ENCODE measurements around the gene TNIP1.

The TNIP1 gene

GRCh38 chr5:151082282-151082902 is 1.6 kb upstream of the TNIP1 start:
- DNase-seq = no peak

DNA sequence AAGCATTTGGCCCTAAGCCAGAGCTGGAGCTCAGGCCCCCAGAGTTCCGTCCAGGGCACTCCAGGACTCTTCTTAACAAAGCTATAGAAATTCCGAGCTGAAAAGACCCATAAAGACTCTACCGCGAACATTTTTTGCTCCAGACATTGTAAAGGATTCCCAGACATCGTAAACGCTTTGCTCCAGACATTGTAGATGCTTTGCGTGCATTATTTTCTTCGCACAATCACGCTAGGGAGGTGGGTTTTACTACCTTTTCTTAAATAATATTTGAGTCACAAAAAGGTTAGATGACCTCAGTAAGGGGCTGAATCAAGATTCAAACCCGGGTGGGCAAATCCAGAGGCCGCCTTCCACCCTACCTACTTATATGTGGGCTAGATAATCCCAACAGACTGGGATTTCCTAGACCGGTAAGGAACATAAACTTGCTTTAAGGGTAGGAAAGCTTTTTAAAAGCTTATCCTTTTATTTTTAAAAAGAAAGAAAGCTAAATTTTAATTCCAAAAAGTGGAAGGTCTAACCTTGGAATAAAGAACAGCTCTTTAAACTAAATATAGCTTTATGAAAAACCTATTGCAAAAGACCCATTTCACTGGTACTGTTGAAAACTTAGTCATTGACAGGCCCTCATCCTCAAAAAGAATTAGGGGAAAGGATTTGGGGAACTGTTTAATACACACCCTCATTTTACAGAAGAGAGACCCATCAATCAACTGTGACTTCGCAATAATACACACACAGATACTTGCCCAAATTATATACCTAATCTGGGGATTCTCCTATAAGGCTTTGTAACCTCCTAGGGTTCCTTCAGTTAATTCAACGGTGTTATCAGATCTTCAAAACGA is 822 bp upstream of the TNIP1 start:
- DNase-seq = no peak

DNA sequence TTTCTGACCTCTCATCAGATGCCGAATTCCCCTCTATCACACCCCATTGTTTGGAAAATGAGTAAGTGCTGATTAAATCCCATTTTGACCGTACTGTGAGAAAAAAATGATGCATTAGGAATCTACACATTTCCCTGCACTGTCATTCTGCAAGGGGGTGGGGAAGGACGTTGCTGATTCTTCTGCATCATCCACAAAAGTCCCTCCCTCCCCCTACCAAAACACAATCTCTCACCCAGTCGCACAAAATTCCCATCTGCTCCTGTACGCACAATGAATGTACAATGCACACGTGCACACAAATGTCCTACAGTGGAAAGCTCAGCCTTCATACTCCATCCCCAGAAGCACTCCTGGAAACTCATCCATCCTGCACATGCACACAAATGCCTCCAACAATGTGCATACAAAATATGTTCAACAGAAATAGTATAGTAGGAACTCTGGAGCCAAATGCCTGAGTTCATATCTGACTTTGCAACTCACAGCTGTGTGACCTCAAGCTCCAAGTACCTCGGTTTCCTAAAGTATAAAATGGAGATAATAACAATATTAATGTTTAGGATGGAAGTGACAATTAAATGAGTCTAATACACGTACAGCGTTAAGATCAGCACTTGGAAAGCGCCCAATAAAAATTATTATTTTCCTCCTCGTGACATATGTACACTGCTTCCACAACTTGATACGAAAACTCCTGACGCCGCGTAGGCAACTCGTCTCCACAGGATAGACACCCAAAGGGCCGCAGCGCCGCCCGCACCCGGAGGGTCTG is 809 bp downstream of the TNIP1 start:
- DNase-seq = peak; percentile 73

DNA sequence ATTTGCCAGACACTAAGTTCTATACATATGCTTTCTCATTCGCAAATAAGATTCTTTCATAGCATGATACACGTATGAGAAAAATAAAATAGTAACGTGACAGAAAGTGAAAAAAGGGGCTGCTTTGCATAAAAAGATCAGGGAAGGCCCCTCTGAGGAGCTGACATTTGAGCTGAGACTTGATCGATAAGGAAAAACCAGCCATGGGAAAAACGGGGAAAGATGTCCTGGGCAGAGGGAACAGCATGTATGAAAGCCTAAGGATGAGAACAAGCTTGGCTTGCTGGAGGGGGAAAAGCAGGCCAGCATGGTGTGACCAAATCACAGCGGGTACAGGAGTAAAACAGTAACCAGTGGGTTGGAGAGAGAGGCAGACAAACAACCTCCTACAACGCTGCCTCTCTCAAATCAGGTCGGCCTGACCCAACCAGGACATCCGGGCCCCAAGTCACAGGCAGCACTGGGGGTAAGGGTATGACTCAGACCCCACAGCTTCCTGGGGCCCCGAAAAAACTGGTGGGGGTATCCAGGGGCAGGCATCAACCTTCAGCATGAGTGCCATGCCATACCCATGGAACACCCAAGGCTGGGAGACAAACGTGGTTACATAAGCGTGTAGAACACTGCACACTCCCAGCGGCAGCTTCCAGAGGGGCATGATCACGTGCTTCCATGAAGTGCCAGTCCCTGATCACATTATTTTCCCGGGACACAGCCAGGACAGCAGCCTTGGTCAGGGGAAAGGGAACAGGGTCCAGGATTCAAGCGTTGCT is 2.2 kb downstream of the TNIP1 start:
- DNase-seq = peak; percentile 94

DNA sequence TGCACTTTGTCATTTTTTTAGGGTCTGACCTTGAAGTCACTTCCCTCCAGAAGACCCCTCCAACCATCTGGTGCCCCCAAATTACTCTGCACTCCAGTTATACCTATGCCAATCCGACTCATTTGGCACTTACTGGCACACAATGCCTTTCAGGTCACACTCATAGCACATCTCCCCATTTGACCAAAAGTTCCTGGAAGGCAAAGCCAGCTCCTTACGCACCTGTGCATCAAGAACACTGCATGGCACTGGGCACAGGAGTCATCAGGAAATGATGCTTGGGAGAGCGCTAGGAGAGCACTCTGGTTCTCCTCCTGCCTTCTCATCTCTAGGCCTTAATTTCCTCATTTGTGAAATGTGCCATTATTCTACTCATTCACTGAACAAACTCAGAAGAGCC is 2.9 kb downstream of the TNIP1 start:
- DNase-seq = peak; percentile 65

DNA sequence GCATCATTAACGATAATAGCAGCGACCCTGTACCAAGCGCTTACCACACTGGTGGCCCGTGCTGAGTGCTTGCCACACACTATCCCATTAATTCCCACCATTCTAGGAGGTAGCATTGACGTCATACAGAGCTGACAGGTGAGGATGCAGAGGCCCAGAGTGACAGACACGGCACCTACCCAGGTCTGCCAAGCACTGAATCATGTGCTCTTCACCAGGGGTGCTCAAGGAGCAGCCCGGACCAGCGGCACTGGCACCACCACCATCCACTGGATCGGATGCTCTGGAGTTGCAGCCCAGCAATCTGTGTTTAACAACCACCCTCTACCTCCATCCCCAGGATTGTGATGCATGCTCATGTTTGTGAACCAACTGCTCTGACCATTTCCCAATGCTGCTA is 3.4 kb downstream of the TNIP1 start:
- DNase-seq = no peak

DNA sequence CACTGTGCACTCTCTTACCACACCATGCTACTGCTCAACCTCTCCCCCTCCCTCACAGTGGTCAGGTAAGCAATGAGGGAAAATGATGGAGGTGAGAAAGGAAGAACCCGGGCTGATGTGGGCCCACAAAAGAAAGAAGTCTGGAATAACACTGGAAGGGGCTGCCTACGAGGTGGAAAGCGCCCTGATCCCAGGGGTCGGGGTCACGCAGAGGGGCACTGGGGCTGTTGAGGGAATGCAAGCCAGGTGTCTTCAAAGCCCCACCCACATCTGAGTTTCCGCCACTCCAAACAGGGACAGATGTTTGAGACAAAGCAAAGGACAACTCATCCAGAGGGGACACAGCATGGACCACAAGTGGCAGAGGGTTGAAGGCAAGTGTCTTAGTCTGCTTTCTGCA is 4.2 kb downstream of the TNIP1 start:
- no peak for DNase-seq

- DNase-seq = no peak
Observed at GRCh38 chr5:151075698-151076331, 5.0 kb downstream of the TNIP1 start.

GRCh38 chr5:151074557-151074956 is 6.3 kb downstream of the TNIP1 start:
- DNase-seq = no peak

DNA sequence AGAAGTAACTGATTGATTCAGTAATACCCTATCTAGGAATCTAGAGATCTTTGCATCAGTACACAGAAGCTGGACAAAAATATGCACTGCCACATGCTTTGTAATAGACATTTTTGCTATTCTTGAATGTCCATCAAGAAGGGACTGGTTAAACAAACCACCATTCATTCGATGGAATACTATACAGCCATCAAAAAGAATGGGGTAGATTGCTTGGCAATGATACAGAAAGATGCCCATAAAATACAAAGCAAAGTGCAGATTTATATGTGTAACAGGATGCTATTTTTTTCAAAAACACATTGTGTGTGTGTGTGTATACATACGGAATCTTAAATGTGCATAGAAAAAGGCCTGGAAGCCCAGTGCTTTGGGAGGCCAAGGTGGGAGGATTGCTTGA is 7.6 kb downstream of the TNIP1 start:
- DNase-seq = no peak

DNA sequence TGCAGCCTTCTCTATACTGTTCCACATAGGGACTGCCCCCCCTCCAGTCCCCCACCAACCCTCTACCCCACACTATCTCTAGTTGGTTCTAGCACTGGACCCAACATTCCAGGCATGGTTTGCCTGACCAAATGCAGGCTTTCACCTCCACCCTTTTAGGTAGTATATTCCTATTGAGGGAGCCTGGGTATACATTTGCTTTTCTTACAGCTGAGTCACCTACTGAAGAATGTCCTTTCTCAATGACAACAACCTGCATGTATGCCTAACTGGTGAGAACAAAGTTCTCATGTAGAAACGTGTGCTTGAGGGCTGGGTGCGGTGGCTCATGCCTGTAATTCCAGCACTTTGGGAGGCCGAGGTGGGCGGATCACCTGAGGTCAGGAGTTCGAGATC is 8.2 kb downstream of the TNIP1 start:
- no peak for DNase-seq

- no peak for DNase-seq
Observed at GRCh38 chr5:151071848-151072629, 8.8 kb downstream of the TNIP1 start.

GRCh38 chr5:151071021-151071420 is 9.8 kb downstream of the TNIP1 start:
- DNase-seq = no peak

DNA sequence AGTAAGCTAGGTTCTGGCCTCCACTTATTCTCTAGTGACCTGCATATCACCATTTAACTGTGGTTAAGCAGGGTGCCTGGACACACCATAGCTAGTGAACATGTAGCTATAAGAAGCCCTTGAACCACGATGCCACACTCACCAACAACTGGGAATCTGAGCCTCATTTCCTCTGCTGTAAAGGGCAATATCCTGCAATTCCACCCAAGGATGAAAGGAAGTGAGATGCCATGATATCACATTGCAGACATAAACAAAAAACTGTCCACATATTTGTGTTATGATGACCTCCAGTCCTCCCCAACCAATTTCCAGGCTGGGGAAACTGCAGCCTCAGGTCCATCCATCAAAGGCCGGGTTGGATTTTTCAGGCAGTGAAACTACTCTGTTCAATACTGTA is 10.4 kb downstream of the TNIP1 start:
- no peak for DNase-seq

DNA sequence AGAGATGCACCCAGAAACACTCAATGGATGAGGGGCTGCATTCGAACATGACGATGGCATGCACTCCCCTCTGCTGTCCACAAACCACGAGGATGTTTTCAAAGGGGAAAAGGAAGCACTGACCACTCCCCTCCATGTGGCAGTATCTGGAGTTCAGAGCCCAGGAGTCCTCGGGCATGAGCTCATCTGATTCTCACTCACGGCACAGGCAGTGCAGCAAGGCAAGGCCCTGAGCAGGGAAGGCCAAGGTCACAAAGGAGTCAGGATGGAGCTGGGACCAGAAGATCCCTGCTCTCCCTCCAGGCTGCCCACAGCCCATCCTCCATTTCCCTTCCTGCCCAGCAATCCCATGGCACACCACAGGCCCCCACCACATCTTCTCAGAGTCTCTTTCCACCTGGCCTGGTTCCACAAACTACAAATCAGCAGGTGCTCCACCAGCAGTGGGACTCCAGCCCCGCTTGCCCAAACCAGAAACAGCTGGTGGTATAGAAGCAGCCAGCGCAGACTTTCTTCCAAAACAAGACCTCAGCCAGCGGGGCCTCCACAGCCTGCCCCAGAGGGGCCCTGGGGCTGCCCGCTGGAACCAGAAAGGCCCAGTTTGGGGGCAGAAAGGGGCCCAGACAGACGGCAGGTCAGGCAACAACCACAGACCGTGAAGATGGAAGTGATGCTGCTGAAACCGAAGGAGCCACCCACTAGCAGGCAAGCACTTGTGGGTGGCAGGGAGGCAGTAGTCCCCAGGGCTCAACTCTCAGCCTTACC is 12.2 kb downstream of the TNIP1 start:
- peak; percentile 34 for DNase-seq

- DNase-seq = no peak
Observed at GRCh38 chr5:151067632-151068432, 13.0 kb downstream of the TNIP1 start.

DNA sequence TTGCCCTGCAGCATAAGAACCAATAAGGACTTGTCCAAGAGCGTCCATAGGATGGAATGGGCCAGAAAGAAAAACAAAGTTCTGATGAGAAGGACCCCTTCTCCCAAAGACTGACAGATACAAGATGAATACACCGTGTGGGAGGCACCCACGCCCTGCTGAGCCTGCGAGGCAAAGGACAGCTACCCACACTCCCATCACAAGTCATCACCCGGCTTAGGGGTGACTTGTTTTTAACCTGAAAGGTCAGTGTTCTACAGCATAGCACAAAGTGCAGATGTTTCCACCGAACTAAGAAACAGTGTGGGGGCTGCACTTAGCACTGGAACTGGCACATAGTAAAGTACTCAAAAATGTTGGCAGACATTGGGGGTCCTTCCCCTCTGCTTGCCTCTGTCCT is 13.9 kb downstream of the TNIP1 start:
- DNase-seq = no peak

DNA sequence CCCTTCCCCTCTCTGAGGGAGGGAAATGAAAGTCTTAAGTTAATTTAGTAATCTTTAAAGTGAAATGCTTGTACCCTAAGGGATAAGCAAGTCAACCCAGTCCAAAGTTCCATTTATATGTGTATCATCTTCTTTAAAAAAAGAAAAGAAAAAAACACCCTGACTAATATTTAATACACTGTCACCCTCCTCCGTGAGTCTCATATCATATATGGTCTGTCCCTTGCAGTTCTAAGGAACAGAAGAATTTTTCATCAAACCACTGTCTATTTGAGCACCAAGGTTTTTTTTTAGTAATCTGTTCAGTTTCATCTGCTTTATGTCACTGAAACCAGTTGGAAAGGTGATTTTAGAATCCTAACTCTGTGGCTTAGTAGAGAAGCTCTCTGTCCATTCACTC is 15.2 kb downstream of the TNIP1 start:
- DNase-seq = no peak

GRCh38 chr5:151064916-151065499 is 15.8 kb downstream of the TNIP1 start:
- no peak for DNase-seq
